ENCODE results near the gene SUGP2. TPM values are rescaled to one million over a fixed set of nuclear protein-coding genes. Genes with fewer than 3 reads are reported as not detected.

SUGP2 gene
- total and polyA plus RNA-seq, 9 donors = 27.0 to 81.9 (median 53.7) TPM

- H3K27ac ChIP-seq = no peak overlapping the region
- TF ChIP-seq EP300 (IDR thresholded peaks at IDR 0.05) (no peak), POLR2A (IDR thresholded peaks at IDR 0.05) (no peak)
- TF ChIP-seq, protein P1, sequence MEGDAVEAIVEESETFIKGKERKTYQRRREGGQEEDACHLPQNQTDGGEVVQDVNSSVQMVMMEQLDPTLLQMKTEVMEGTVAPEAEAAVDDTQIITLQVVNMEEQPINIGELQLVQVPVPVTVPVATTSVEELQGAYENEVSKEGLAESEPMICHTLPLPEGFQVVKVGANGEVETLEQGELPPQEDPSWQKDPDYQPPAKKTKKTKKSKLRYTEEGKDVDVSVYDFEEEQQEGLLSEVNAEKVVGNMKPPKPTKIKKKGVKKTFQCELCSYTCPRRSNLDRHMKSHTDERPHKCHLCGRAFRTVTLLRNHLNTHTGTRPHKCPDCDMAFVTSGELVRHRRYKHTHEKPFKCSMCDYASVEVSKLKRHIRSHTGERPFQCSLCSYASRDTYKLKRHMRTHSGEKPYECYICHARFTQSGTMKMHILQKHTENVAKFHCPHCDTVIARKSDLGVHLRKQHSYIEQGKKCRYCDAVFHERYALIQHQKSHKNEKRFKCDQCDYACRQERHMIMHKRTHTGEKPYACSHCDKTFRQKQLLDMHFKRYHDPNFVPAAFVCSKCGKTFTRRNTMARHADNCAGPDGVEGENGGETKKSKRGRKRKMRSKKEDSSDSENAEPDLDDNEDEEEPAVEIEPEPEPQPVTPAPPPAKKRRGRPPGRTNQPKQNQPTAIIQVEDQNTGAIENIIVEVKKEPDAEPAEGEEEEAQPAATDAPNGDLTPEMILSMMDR (IDR thresholded peaks at IDR 0.05) = no peak
- no peaks in the 10 kb centered on the region for H3K27me3 ChIP-seq
- H3K4me3 ChIP-seq = peak overlapping the region; percentile 83
- DNase-seq = no peak
- H3K4me1 ChIP-seq (ENCODE audit: insufficient read depth) = peaks cover 7% of the 10 kb centered on the region
- no peaks in the 10 kb centered on the region for H3K36me3 ChIP-seq
- WGBS, 3 donors = 7 to 8% (median 7%) methylated on average over 10 of the region's 10 CpGs
- intact Hi-C loops (cut with DNase I) = no loop called here
- H3K9me3 ChIP-seq = no peaks in the 10 kb centered on the region
Measured at GRCh38 chr19:19034204-19034624, 897 bp upstream of the SUGP2 start.

DNA sequence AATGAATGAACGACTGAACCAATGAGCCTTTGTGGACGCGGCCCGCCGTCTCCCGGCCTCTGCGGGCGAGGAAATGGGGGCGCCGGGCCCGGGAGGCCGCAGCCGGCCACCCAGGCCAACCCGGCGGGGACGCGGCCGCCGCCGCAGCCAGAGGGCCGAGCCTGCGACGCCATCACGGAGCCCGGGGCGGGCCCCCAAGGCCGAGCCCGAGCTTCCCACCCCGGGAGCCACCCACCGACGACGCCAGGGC, 216 bp downstream of the SUGP2 start:
- intact Hi-C loops (cut with DNase I) = no loop called here
- H3K36me3 ChIP-seq = no peaks in the 10 kb centered on the region
- H3K4me3 ChIP-seq = peak overlapping the region; percentile 83
- H3K27me3 ChIP-seq = no peaks in the 10 kb centered on the region
- WGBS, 3 donors = 0% methylated on average over 8 to 32 of the region's 32 CpGs
- H3K9me3 ChIP-seq = no peaks in the 10 kb centered on the region
- peak in 1 of 5 donors; percentile 19 for DNase-seq
- TF ChIP-seq POLR2A (IDR thresholded peaks at IDR 0.05) (no peak), EP300 (IDR thresholded peaks at IDR 0.05) (no peak)
- TF ChIP-seq, protein P1 (IDR thresholded peaks at IDR 0.05) = no peak
- H3K4me1 ChIP-seq (ENCODE audit: insufficient read depth) = peaks cover 7% of the 10 kb centered on the region
- peak overlapping the region; percentile 72 to 93 for H3K27ac ChIP-seq

DNA sequence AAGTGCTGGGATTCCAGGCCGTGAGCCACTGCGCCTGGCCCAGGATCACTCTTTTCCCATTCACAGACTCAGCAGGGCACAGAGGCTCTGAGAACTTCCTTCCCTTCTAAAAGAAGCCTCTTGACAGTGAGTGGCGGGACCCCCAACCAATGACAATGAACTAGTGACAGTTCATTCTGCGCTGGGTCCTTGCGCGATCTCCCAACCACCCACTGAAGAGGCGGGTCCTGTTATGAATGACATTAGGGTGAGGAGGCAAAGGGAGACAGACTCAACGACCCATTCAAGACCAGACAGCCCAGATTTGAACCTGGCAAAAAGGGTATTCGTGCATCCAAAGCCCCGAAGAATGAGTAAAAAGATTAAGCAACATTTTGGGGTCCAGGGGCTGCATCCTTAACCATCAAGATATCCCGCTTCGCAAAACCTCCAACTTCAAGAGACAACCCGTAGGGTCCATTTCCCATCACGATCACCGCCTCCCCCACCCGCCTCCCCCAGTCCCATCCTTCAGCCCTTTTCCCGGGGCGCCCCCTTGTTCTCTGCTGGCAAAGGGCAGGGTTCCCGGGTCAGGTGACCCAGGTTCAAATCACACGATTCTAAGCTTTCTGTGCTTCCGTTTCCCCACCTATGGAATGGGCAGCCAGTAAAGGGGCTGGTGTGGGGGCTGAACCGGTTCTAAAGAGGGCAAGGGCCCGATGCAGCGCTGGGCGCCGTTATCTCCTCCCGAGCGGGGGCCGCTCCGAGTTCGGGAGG, 719 bp downstream of the SUGP2 start:
- WGBS, 3 donors = 5 to 7% (median 6%) methylated on average over 31 of the region's 31 CpGs
- intact Hi-C loops (cut with DNase I) = no loop called here

DNA sequence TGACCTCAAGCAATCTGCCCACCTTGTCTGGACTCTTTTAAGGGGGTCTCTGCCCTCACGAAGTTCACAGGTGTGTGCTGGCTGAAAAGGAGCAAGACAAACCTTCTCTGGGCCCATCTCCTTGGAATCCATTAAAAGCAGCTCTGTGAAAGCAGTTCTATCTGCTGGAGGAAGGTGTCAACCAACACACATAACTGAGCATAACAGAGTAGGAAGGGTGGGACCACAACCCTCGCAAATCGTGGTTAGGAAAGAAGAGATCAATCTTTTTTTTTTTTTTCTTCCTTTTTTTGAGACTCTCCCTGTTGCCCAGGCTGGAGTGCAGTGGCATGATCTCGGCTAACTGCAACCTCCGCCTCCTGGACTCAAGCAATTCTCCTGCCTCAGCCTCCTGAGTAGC, 1.4 kb downstream of the SUGP2 start:
- TF ChIP-seq EP300 (IDR thresholded peaks at IDR 0.05) (no peak), POLR2A (IDR thresholded peaks at IDR 0.05) (no peak)
- TF ChIP-seq, protein P1 (IDR thresholded peaks at IDR 0.05) = no peak
- intact Hi-C loops (cut with DNase I) = no loop called here
- no peak for DNase-seq
- Histone ChIP-seq H3K4me3 (no peak overlapping the region), H3K27ac (no peak overlapping the region), H3K36me3 (no peaks in the 10 kb centered on the region), H3K27me3 (no peaks in the 10 kb centered on the region), H3K9me3 (no peaks in the 10 kb centered on the region), H3K4me1 (ENCODE audit: insufficient read depth) (peaks cover 7% of the 10 kb centered on the region)
- WGBS, 3 donors = 68 to 76% (median 72%) methylated on average over 5 of the region's 5 CpGs

More for the DNA sequence above, 719 bp downstream of the SUGP2 start:
- Histone ChIP-seq H3K27ac (peak overlapping the region; percentile 72 to 93), H3K4me3 (peak overlapping the region; percentile 83), H3K9me3 (no peaks in the 10 kb centered on the region), H3K36me3 (no peaks in the 10 kb centered on the region), H3K27me3 (no peaks in the 10 kb centered on the region), H3K4me1 (ENCODE audit: insufficient read depth) (peaks cover 7% of the 10 kb centered on the region)
- TF ChIP-seq, protein P1 (IDR thresholded peaks at IDR 0.05) = no peak
- no peak for TF ChIP-seq POLR2A (IDR thresholded peaks at IDR 0.05)
- TF ChIP-seq EP300 (IDR thresholded peaks at IDR 0.05) = no peak
- DNase-seq = peak; percentile 38 to 73 (median 50)
